ENCODE measurements around the gene SPEF1. TPM values are rescaled to one million over a fixed set of nuclear protein-coding genes. Genes with fewer than 3 reads are reported as not detected.

The SPEF1 gene
- total RNA-seq, 2 experiments from 2014 or later, result 0.17 TPM; not detected in 1

DNA sequence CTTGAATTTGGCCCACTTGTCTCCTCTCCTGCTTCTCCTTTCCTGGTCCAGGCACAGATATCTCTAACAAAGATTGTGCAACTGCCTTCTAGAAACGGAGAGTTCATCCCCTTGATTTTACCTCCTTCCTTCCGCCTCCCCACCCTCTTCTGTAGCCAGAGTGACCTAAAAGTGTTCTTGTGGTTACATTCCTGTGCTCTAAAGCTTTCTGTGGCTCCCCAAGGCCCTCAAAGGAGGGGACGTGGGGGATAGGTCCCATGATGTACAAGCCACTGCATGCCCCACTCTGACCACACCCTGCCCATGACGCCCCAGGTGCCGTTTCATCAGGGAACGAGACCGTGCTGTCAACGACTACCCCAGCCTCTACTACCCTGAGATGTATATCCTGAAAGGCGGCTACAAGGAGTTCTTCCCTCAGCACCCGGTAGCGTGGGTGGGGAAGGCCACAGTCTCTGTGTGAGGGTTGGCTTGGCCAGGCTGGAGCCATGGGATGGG is 23.1 kb upstream of the SPEF1 start:
- H3K27ac Mint-ChIP-seq, result peak overlapping the region; percentile 20
- peaks cover 60% of the 10 kb centered on the region for H3K36me3 Mint-ChIP-seq
- no peaks in the 10 kb centered on the region for H3K27me3 Mint-ChIP-seq
- no peak overlapping the region for H3K4me3 Mint-ChIP-seq
- H3K9me3 Mint-ChIP-seq, result no peaks in the 10 kb centered on the region
- H3K4me1 Mint-ChIP-seq (ENCODE audit: low read depth), result peaks cover 62% of the 10 kb centered on the region
- CTCF ChIA-PET, result interaction anchor here (1.4 kb wide), 1 partner anchor 16 kb away, joined by 6 read pairs; the partner anchor contains the start of gene AP5S1
- DNase-seq, result no peak
- intact Hi-C loops (cut with micrococcal nuclease), result no loop called here
- POLR2A ChIA-PET, result no interaction called here

DNA sequence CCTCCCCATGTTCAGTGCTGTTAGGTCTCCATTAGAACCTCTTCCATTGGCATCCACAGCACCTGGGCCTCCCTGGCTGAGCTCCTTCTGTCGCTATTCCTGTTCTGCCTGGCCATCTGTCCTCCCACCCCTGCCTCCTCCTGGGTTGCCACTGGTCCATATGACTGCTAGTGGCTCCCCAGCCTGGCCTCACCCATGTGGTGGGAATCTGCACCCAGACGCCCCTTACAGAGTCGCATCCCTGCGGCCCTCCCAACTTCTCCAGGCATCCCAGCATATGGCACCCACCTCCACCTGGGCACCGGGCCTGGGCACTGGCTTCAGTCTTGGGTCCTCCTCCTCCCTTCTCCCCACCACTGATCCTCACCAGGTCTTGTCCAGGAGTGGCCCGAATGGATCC is 22.6 kb upstream of the SPEF1 start:
- intact Hi-C loops (cut with micrococcal nuclease), result no loop called here
- ChIA-PET POLR2A (no interaction called here), CTCF (interaction anchor here (1.1 kb wide), 1 partner anchor 17 kb away, joined by 4 read pairs; the partner anchor contains the start of gene AP5S1)
- Mint-ChIP-seq H3K9me3 (no peaks in the 10 kb centered on the region), H3K36me3 (peaks cover 63% of the 10 kb centered on the region), H3K4me1 (ENCODE audit: low read depth) (peaks cover 66% of the 10 kb centered on the region), H3K4me3 (no peak overlapping the region), H3K27me3 (no peaks in the 10 kb centered on the region), H3K27ac (peak overlapping the region; percentile 20)
- no peak for DNase-seq

DNA sequence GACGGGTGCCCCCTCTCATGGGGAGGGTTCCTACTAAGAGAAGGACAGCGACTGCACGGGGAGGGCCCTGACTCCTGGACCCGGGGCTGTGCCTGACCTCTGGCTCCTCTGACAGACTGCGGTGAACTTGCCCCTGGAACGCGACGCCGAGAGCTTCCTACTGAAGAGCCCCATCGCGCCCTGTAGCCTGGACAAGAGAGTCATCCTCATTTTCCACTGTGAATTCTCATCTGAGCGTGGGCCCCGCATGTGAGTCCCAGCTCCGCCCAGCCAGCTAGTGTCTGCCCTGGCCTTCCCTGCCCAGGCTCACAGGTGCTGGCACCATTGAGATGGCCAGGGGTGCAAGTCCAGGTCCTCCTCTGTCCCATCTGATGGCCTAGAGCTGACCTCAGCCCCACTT is 22.0 kb upstream of the SPEF1 start:
- Mint-ChIP-seq H3K4me3 (no peak overlapping the region), H3K27ac (peak overlapping the region; percentile 59), H3K27me3 (no peaks in the 10 kb centered on the region), H3K36me3 (peaks cover 68% of the 10 kb centered on the region), H3K9me3 (no peaks in the 10 kb centered on the region), H3K4me1 (ENCODE audit: low read depth) (peaks cover 69% of the 10 kb centered on the region)
- intact Hi-C loops (cut with micrococcal nuclease), result no loop called here
- DNase-seq, result no peak
- CTCF ChIA-PET, result interaction anchor here (1.1 kb wide), 1 partner anchor 17 kb away, joined by 4 read pairs; the partner anchor contains the start of gene AP5S1
- POLR2A ChIA-PET, result no interaction called here

- ChIA-PET POLR2A (no interaction called here), CTCF (interaction anchor here (1.1 kb wide), 1 partner anchor 18 kb away, joined by 4 read pairs; the partner anchor contains the start of gene AP5S1)
- no peaks in the 10 kb centered on the region for H3K27me3 Mint-ChIP-seq
- no peaks in the 10 kb centered on the region for H3K9me3 Mint-ChIP-seq
- H3K4me1 Mint-ChIP-seq (ENCODE audit: low read depth), result peaks cover 69% of the 10 kb centered on the region
- H3K4me3 Mint-ChIP-seq, result no peak overlapping the region
- DNase-seq, result no peak
- intact Hi-C loops (cut with micrococcal nuclease), result no loop called here
- H3K36me3 Mint-ChIP-seq, result peaks cover 73% of the 10 kb centered on the region
- peak overlapping the region; percentile 39 for H3K27ac Mint-ChIP-seq
Measured at GRCh38 chr20:3802524-3803239, 21.4 kb upstream of the SPEF1 start.

GRCh38 chr20:3801846-3802245 is 20.6 kb upstream of the SPEF1 start:
- intact Hi-C loops (cut with micrococcal nuclease), result no loop called here
- DNase-seq, result no peak
- Mint-ChIP-seq H3K27ac (no peak overlapping the region), H3K9me3 (no peaks in the 10 kb centered on the region), H3K27me3 (no peaks in the 10 kb centered on the region), H3K36me3 (peaks cover 81% of the 10 kb centered on the region), H3K4me3 (no peak overlapping the region), H3K4me1 (ENCODE audit: low read depth) (peaks cover 62% of the 10 kb centered on the region)
- CTCF ChIA-PET, result interaction anchor here (2.1 to 3.0 kb wide), 2 partner anchors 18 to 53 kb away, joined by 7 to 15 read pairs; partner anchors contain the start of gene AP5S1
- POLR2A ChIA-PET, result interaction anchor here (1.0 kb wide), 1 partner anchor 18 kb away, joined by 5 read pairs; the partner anchor contains the start of gene AP5S1

- Mint-ChIP-seq H3K36me3 (peaks cover 80% of the 10 kb centered on the region), H3K27me3 (no peaks in the 10 kb centered on the region), H3K27ac (peak overlapping the region; percentile 72), H3K9me3 (no peaks in the 10 kb centered on the region), H3K4me1 (ENCODE audit: low read depth) (peaks cover 59% of the 10 kb centered on the region), H3K4me3 (no peak overlapping the region)
- intact Hi-C loops (cut with micrococcal nuclease), result no loop called here
- DNase-seq, result no peak
- CTCF ChIA-PET, result interaction anchor here (2.1 to 3.0 kb wide), 2 partner anchors 19 to 53 kb away, joined by 7 to 15 read pairs; partner anchors contain the start of gene AP5S1
- POLR2A ChIA-PET, result interaction anchor here (0.6 to 1.6 kb wide), 4 partner anchors 9 to 18 kb away, joined by 3 to 7 read pairs (median 4); partner anchors contain the start of gene AP5S1
Measured at GRCh38 chr20:3801299-3801698, 20.1 kb upstream of the SPEF1 start.

DNA sequence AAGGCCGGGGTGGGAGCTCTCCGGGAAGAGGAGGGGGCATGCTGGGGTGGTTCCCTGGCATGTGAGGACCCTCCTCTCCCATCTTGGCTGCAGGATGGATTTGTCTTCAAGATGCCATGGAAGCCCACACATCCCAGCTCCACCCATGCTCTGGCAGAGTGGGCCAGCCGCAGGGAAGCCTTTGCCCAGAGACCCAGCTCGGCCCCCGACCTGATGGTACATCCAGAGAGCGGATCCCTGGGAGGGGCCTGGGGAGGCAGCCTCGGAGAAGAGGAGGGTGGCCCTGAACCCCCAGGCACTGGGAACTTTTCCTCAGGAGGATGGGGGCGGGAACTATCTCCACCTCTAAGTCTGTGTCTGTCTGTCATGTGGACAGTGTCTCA is 19.6 kb upstream of the SPEF1 start:
- intact Hi-C loops (cut with micrococcal nuclease), result no loop called here
- H3K9me3 Mint-ChIP-seq, result no peaks in the 10 kb centered on the region
- CTCF ChIA-PET, result interaction anchor here (2.1 to 3.0 kb wide), 2 partner anchors 19 to 54 kb away, joined by 7 to 15 read pairs; partner anchors contain the start of gene AP5S1
- no peak for DNase-seq
- peak overlapping the region; percentile 33 for H3K27ac Mint-ChIP-seq
- H3K36me3 Mint-ChIP-seq, result peaks cover 77% of the 10 kb centered on the region
- H3K4me1 Mint-ChIP-seq (ENCODE audit: low read depth), result peaks cover 58% of the 10 kb centered on the region
- no peaks in the 10 kb centered on the region for H3K27me3 Mint-ChIP-seq
- POLR2A ChIA-PET, result interaction anchor here (0.6 to 1.6 kb wide), 4 partner anchors 9 to 19 kb away, joined by 3 to 7 read pairs (median 4); partner anchors contain the start of gene AP5S1
- H3K4me3 Mint-ChIP-seq, result no peak overlapping the region

- intact Hi-C loops (cut with micrococcal nuclease), result no loop called here
- CTCF ChIA-PET, result interaction anchor here (1.0 to 3.0 kb wide), 3 partner anchors 20 to 54 kb away, joined by 3 to 15 read pairs (median 7); partner anchors contain the start of gene AP5S1
- POLR2A ChIA-PET, result interaction anchor here (0.6 to 1.6 kb wide), 4 partner anchors 10 to 20 kb away, joined by 3 to 7 read pairs (median 6); partner anchors contain the start of gene AP5S1
- Mint-ChIP-seq H3K4me3 (no peak overlapping the region), H3K27ac (peak overlapping the region; percentile 97), H3K4me1 (ENCODE audit: low read depth) (peaks cover 58% of the 10 kb centered on the region), H3K36me3 (peaks cover 72% of the 10 kb centered on the region), H3K27me3 (no peaks in the 10 kb centered on the region), H3K9me3 (no peaks in the 10 kb centered on the region)
- no peak for DNase-seq
Measured at GRCh38 chr20:3800256-3800877, 19.1 kb upstream of the SPEF1 start.

DNA sequence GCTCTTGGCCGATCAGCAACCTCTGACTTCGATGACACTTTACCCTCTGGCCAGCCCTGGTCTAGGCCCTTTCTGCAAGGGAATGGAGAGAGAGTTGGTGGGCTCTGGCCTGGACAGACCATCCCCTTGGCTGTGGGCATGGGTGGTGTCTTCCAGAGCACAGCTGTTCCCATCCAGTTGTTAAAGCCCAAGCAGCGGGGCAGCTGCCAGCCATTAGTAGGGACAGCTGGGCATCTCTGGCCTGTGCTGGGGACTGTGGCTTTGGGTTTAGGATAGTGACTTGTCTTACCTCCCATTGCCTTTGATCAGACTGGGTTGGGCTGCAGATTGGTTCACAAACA is 17.6 kb upstream of the SPEF1 start:
- Mint-ChIP-seq H3K4me1 (ENCODE audit: low read depth) (peaks cover 56% of the 10 kb centered on the region), H3K9me3 (no peaks in the 10 kb centered on the region), H3K36me3 (peaks cover 60% of the 10 kb centered on the region), H3K27me3 (no peaks in the 10 kb centered on the region), H3K27ac (peak overlapping the region; percentile 97), H3K4me3 (peak overlapping the region; percentile 95)
- intact Hi-C loops (cut with micrococcal nuclease), result loop anchor here (5.0 kb wide), 2 partner anchors 88 to 108 kb away; partner anchors contain the start of gene PANK2
- CTCF ChIA-PET, result interaction anchor here (3.0 kb wide), 1 partner anchor 21 kb away, joined by 15 read pairs; the partner anchor contains the start of gene AP5S1
- DNase-seq, result no peak
- POLR2A ChIA-PET, result interaction anchor here (1.0 kb wide), 1 partner anchor 12 kb away, joined by 3 read pairs; no protein-coding TSS in a partner anchor

DNA sequence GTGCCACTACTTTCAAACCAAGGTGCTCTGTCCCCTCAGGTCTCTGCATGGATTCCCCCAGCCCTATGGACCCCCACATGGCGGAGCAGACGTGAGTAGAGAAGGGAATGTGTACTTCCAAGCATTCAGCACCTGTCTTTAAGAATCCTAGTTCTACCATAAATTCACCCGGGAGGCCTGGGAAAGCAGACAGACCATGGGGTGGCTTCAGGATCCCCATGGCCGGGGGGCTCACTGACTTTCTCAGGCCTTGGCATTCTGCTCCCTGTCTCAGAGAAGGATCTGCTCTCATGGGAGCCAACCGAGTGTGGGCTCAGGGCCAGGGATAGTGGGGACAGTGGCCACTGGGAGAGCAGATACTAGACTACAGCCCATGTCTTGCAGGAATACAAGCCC is 17.1 kb upstream of the SPEF1 start:
- Mint-ChIP-seq H3K36me3 (peaks cover 55% of the 10 kb centered on the region), H3K4me1 (ENCODE audit: low read depth) (peaks cover 53% of the 10 kb centered on the region), H3K4me3 (peak overlapping the region; percentile 95), H3K27me3 (no peaks in the 10 kb centered on the region), H3K27ac (peak overlapping the region; percentile 97), H3K9me3 (no peaks in the 10 kb centered on the region)
- intact Hi-C loops (cut with micrococcal nuclease), result loop anchor here (5.0 kb wide), 2 partner anchors 89 to 109 kb away; partner anchors contain the start of gene PANK2
- ChIA-PET CTCF (no interaction called here), POLR2A (no interaction called here)
- no peak for DNase-seq

DNA sequence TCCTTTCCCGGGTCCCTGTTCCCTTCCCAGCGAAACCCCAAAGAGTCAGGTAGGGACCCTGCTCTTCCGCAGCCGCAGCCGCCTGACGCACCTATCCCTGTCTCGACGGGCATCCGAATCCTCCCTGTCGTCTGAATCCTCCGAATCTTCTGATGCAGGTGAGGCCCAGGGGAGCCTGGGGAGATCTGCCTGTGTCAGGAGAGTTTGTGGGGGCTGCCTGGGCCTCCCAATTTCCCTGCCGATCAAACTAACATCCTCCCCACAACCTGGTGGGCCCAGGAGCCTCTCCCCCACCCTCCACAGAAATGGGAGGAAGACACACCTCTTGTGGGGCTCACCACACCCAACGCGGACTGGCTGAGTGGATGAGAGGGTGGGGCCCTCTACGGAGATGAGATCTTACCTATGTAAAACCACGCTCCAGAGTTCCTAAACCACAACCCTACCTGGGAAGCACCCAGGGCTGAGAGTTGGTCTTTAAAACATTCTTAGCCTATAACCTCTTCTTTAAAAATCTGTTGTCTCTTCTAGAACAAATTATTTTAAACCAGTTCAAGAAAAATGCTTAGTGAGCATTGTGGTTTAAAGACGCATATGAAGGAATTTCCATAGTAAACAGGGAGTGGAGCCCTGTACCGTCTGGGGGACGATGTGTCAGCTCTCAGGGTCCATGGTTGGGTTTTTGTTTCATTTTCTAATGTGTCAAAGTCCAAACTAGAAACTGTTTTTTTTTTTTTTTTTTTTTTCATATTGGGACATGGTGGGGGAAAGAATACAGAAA is 16.5 kb upstream of the SPEF1 start:
- Mint-ChIP-seq H3K9me3 (no peaks in the 10 kb centered on the region), H3K4me3 (peak overlapping the region; percentile 95), H3K36me3 (peaks cover 49% of the 10 kb centered on the region), H3K4me1 (ENCODE audit: low read depth) (peaks cover 51% of the 10 kb centered on the region), H3K27me3 (no peaks in the 10 kb centered on the region), H3K27ac (peak overlapping the region; percentile 97)
- intact Hi-C loops (cut with micrococcal nuclease), result loop anchor here (5.0 kb wide), 2 partner anchors 90 to 110 kb away; partner anchors contain the start of gene PANK2
- peak; percentile 75 for DNase-seq
- CTCF ChIA-PET, result interaction anchor here (3.2 kb wide), 1 partner anchor 21 kb away, joined by 29 read pairs; the partner anchor contains the start of gene AP5S1
- POLR2A ChIA-PET, result no interaction called here

All from activated CD4-positive, alpha-beta memory T cell treated with anti-CD3 and anti-CD28 coated beads for 36 hours (primary cell).